Activated naive CD8-positive, alpha-beta T cell treated with anti-CD3 and anti-CD28 coated beads, Interleukin-2, amount 50 U/mL, for 24 hours (primary cell): ENCODE measurements around the gene JMJD8.

ENCODE experiments used
- ATAC-seq: fragments of 150-1000 bp; cut with Tn5 transposase; one replicate; pipeline ENCODE4 v1.10.0; 2021
- DNase-seq: peaks from one replicate; pipeline ENCODE4 v3.0.0; 2021
- H3K27ac Mint-ChIP-seq: one replicate; pipeline ENCODE4 v1.8.0; 2021; ENCODE audit warnings: mild to moderate bottlenecking, mixed read lengths
- H3K27me3 Mint-ChIP-seq: one replicate; pipeline ENCODE4 v1.8.0; 2021; ENCODE audit warnings: mixed read lengths
- H3K36me3 Mint-ChIP-seq: one replicate; pipeline ENCODE4 v1.8.0; 2021; ENCODE audit warnings: low read depth, mixed read lengths
- H3K4me1 Mint-ChIP-seq: one replicate; pipeline ENCODE4 v1.8.0; 2021; ENCODE audit warnings: mixed read lengths
- H3K4me3 Mint-ChIP-seq: one replicate; pipeline ENCODE4 v1.8.0; 2021; ENCODE audit warnings: mild to moderate bottlenecking, moderate library complexity, mixed read lengths
- H3K9me3 Mint-ChIP-seq: one replicate; pipeline ENCODE4 v1.8.0; 2021; ENCODE audit warnings: mixed read lengths

The JMJD8 gene

GRCh38 chr16:659618-660017, 24.5 kb downstream of the JMJD8 start:
- DNase-seq = no peak
- Mint-ChIP-seq H3K36me3 (peaks cover 2% of the 10 kb centered on the region), H3K27ac (no peak overlapping the region), H3K9me3 (no peaks in the 10 kb centered on the region), H3K27me3 (no peaks in the 10 kb centered on the region), H3K4me3 (no peak overlapping the region), H3K4me1 (peaks cover 5% of the 10 kb centered on the region)
- ATAC-seq = no peak

- Mint-ChIP-seq H3K4me3 (no peak overlapping the region), H3K27me3 (no peaks in the 10 kb centered on the region), H3K27ac (no peak overlapping the region), H3K9me3 (no peaks in the 10 kb centered on the region), H3K36me3 (peaks cover 2% of the 10 kb centered on the region), H3K4me1 (peaks cover 5% of the 10 kb centered on the region)
- ATAC-seq (no peak), DNase-seq (no peak)
Observed at GRCh38 chr16:658679-659571, 25.2 kb downstream of the JMJD8 start.

GRCh38 chr16:657487-657886, 26.6 kb downstream of the JMJD8 start:
- Mint-ChIP-seq H3K9me3 (no peaks in the 10 kb centered on the region), H3K27me3 (no peaks in the 10 kb centered on the region), H3K4me1 (peaks cover 5% of the 10 kb centered on the region), H3K36me3 (peaks cover 3% of the 10 kb centered on the region), H3K4me3 (no peak overlapping the region), H3K27ac (no peak overlapping the region)
- no peak for DNase-seq
- ATAC-seq = no peak

- Mint-ChIP-seq H3K9me3 (no peaks in the 10 kb centered on the region), H3K36me3 (peaks cover 2% of the 10 kb centered on the region), H3K27me3 (no peaks in the 10 kb centered on the region), H3K4me3 (no peak overlapping the region), H3K27ac (no peak overlapping the region), H3K4me1 (peaks cover 4% of the 10 kb centered on the region)
- no peak for ATAC-seq
- DNase-seq = no peak
Observed at GRCh38 chr16:654034-654433, 30.1 kb downstream of the JMJD8 start.

- no peaks in the 10 kb centered on the region for H3K27me3 Mint-ChIP-seq
- peaks cover 10% of the 10 kb centered on the region for H3K4me1 Mint-ChIP-seq
- H3K36me3 Mint-ChIP-seq = peaks cover 4% of the 10 kb centered on the region
- no peak overlapping the region for H3K4me3 Mint-ChIP-seq
- H3K27ac Mint-ChIP-seq = no peak overlapping the region
- H3K9me3 Mint-ChIP-seq = no peaks in the 10 kb centered on the region
- ATAC-seq (no peak), DNase-seq (no peak)
Observed at GRCh38 chr16:652454-653305, 31.5 kb downstream of the JMJD8 start.

GRCh38 chr16:651844-652243, 32.3 kb downstream of the JMJD8 start:
- Mint-ChIP-seq H3K4me1 (peaks cover 10% of the 10 kb centered on the region), H3K27ac (no peak overlapping the region), H3K4me3 (no peak overlapping the region), H3K9me3 (no peaks in the 10 kb centered on the region), H3K36me3 (peaks cover 4% of the 10 kb centered on the region), H3K27me3 (no peaks in the 10 kb centered on the region)
- ATAC-seq = no peak
- no peak for DNase-seq

GRCh38 chr16:649631-650030, 34.5 kb downstream of the JMJD8 start:
- ATAC-seq (no peak), DNase-seq (peak; percentile 35)
- Mint-ChIP-seq H3K27ac (peak overlapping the region; percentile 65), H3K27me3 (no peaks in the 10 kb centered on the region), H3K4me1 (peaks cover 10% of the 10 kb centered on the region), H3K9me3 (no peaks in the 10 kb centered on the region), H3K36me3 (peaks cover 5% of the 10 kb centered on the region), H3K4me3 (peak overlapping the region; percentile 79)

- H3K4me3 Mint-ChIP-seq = peak within 1 kb of the TSS; percentile 83
- peak; percentile 96 for DNase-seq
- peaks cover 10% of the 10 kb centered on the region for H3K36me3 Mint-ChIP-seq
- no peaks in the 10 kb centered on the region for H3K27me3 Mint-ChIP-seq
- H3K27ac Mint-ChIP-seq = peak within 1 kb of the TSS; percentile 83
- H3K9me3 Mint-ChIP-seq = no peaks in the 10 kb centered on the region
- ATAC-seq = peak; percentile 85
- peaks cover 17% of the 10 kb centered on the region for H3K4me1 Mint-ChIP-seq
Observed at GRCh38 chr16:648781-649589, 35.1 kb downstream of the JMJD8 start, which contains the start of gene WDR90. WDR90 (plus strand) TSS chr16:649365; CDS start chr16:649417, 52 bp downstream.

GRCh38 chr16:648071-648780, 35.9 kb downstream of the JMJD8 start:
- Mint-ChIP-seq H3K27me3 (no peaks in the 10 kb centered on the region), H3K4me1 (peaks cover 21% of the 10 kb centered on the region), H3K4me3 (peak overlapping the region; percentile 83), H3K36me3 (peaks cover 11% of the 10 kb centered on the region), H3K9me3 (no peaks in the 10 kb centered on the region), H3K27ac (peak overlapping the region; percentile 83)
- peak; percentile 38 for ATAC-seq
- DNase-seq = peak; percentile 75

- Mint-ChIP-seq H3K27ac (no peak overlapping the region), H3K4me3 (peak overlapping the region; percentile 6), H3K27me3 (no peaks in the 10 kb centered on the region), H3K9me3 (no peaks in the 10 kb centered on the region), H3K36me3 (peaks cover 9% of the 10 kb centered on the region), H3K4me1 (peaks cover 24% of the 10 kb centered on the region)
- ATAC-seq (no peak), DNase-seq (no peak)
Observed at GRCh38 chr16:647173-647902, 36.8 kb downstream of the JMJD8 start.

GRCh38 chr16:646679-647172, 37.4 kb downstream of the JMJD8 start:
- H3K4me3 Mint-ChIP-seq = no peak overlapping the region
- H3K27me3 Mint-ChIP-seq = no peaks in the 10 kb centered on the region
- H3K9me3 Mint-ChIP-seq = no peaks in the 10 kb centered on the region
- no peak overlapping the region for H3K27ac Mint-ChIP-seq
- no peak for DNase-seq
- ATAC-seq = no peak
- peaks cover 9% of the 10 kb centered on the region for H3K36me3 Mint-ChIP-seq
- peaks cover 24% of the 10 kb centered on the region for H3K4me1 Mint-ChIP-seq

GRCh38 chr16:645852-646678, 38.1 kb downstream of the JMJD8 start:
- DNase-seq = no peak
- Mint-ChIP-seq H3K27me3 (no peaks in the 10 kb centered on the region), H3K9me3 (no peaks in the 10 kb centered on the region), H3K4me1 (peaks cover 24% of the 10 kb centered on the region), H3K4me3 (no peak overlapping the region), H3K36me3 (peaks cover 9% of the 10 kb centered on the region), H3K27ac (no peak overlapping the region)
- no peak for ATAC-seq
